HL-60 (cell line): Measurements from ENCODE around the gene PDE2A.

Experiments used
- DNase-seq, 2 experiments: peaks; one replicate each; pipeline ENCODE4 v3.0.0-alpha.2; 2010 to 2020; ENCODE audit warnings: low read depth in 1 of 2, low spot score in 1 of 2
- H3K27ac ChIP-seq: fragments of 250-450 bp; sonication (Bioruptor Pico); replicated peaks from 2 replicates; pipeline ENCODE4 v1.5.1; 2020; ENCODE audit warnings: mild to moderate bottlenecking, moderate library complexity
- H3K27me3 ChIP-seq: fragments of 250-450 bp; sonication (Bioruptor Pico); 2 replicates; pipeline ENCODE4 v1.5.1; 2021; ENCODE audit warnings: mild to moderate bottlenecking, moderate library complexity; ENCODE audit not compliant: insufficient read depth, poor library complexity, severe bottlenecking
- H3K4me3 ChIP-seq: replicated peaks from 2 replicates; pipeline ENCODE4 v1.5.1; 2011; ENCODE audit warnings: mild to moderate bottlenecking, control low read depth, low read length; ENCODE audit not compliant: insufficient read depth
- GABPA ChIP-seq: IDR thresholded peaks from 2 replicates; pipeline ENCODE4 v1.6.1; 2012; ENCODE audit warnings: low read depth
- POLR2AphosphoS5 ChIP-seq: IDR thresholded peaks from 2 replicates; pipeline ENCODE4 v1.6.1; 2012; ENCODE audit warnings: low read depth
- SPI1 ChIP-seq: IDR thresholded peaks from 2 replicates; pipeline ENCODE4 v1.6.1; 2012; ENCODE audit warnings: low read depth, mild to moderate bottlenecking, borderline replicate concordance
- TF ChIP-seq, protein P1 (sequence below): IDR thresholded peaks from one replicate; pipeline ENCODE4 v1.5.1; 2011; ENCODE audit warnings: low read length, control low read depth, inconsistent platforms; ENCODE audit not compliant: insufficient read depth
- TF ChIP-seq, protein P2 (sequence below): IDR thresholded peaks from 2 replicates; pipeline ENCODE4 v1.6.1; 2012; ENCODE audit warnings: low read depth; ENCODE audit not compliant: insufficient replicate concordance

Gene PDE2A

DNA sequence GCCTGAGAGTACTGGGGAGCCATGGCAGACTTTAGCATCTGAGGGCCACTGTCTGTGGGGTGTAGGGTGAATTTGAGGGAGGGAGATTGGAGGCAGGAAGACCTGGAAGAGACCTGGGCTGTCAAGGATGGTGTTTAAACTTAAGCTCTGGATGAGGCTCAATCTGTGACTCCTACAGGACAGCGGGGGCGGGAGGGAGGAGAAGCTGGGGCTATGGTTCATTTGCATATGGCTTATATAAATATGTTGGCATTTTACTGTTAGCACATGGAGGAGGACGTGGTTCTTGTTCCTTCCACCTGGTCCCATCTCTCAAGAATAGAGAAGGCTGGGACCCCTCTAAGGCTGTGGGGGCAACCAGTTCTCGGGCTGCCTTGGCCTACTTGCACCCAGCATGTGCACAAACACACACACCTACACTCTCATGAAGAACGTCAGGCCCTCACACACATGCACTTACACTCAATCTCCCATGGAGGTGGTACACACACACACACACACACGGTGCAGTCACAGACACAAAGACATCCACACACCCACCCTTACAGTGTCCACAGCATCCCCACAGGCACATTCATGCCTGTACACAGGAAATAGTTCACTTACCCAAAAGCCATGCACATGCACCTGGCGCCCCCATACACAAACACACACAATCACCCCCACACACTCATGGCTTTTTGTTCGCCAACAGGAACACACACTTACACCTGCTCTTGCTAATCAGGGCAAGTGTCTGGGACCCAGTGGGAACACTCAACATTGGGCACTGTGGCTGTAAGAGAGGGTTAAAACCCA is 81.3 kb downstream of the PDE2A start:
- Histone ChIP-seq H3K27me3 (peaks cover 66% of the 10 kb centered on the region), H3K4me3 (no peak overlapping the region), H3K27ac (no peak overlapping the region)
- TF ChIP-seq, protein P1, sequence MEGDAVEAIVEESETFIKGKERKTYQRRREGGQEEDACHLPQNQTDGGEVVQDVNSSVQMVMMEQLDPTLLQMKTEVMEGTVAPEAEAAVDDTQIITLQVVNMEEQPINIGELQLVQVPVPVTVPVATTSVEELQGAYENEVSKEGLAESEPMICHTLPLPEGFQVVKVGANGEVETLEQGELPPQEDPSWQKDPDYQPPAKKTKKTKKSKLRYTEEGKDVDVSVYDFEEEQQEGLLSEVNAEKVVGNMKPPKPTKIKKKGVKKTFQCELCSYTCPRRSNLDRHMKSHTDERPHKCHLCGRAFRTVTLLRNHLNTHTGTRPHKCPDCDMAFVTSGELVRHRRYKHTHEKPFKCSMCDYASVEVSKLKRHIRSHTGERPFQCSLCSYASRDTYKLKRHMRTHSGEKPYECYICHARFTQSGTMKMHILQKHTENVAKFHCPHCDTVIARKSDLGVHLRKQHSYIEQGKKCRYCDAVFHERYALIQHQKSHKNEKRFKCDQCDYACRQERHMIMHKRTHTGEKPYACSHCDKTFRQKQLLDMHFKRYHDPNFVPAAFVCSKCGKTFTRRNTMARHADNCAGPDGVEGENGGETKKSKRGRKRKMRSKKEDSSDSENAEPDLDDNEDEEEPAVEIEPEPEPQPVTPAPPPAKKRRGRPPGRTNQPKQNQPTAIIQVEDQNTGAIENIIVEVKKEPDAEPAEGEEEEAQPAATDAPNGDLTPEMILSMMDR = no peak
- no peak for DNase-seq

DNA sequence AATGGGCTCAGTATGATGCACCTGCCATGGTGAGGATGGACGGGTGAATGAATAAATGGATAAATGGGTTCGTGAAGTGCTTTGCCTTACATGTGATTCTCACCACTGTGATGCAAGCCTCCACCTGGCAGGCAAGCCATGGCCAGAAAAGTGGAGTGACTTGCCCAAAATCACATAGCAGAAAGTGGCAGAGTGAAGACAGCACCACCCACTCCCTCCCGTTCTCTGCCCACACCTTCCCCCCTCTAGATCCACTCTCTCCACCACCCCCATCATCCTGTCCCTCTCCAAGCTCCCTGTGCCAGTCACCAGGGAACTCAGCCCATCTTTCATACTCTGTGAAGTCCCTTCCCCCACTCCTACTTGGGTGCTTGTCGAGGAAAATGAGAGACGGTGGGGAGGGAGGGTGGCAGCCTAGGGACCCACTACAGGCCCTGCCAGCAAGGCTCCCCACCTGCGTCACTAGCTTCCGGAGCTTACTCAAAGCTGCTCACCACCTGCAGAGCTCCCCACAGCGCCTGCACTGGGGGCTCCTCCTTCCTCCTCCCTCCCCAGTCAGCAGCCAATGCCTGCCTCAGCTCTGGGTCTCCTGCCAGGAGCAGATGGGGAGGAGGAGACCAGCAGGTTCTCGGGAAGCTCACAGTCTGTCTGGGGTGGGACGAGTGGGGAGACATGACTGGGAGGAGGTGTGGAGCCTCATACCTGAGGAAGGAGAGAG is 82.3 kb downstream of the PDE2A start:
- TF ChIP-seq POLR2AphosphoS5 (no peak), GABPA (no peak), SPI1 (no peak)
- TF ChIP-seq, protein P1 = no peak
- TF ChIP-seq, protein P2, sequence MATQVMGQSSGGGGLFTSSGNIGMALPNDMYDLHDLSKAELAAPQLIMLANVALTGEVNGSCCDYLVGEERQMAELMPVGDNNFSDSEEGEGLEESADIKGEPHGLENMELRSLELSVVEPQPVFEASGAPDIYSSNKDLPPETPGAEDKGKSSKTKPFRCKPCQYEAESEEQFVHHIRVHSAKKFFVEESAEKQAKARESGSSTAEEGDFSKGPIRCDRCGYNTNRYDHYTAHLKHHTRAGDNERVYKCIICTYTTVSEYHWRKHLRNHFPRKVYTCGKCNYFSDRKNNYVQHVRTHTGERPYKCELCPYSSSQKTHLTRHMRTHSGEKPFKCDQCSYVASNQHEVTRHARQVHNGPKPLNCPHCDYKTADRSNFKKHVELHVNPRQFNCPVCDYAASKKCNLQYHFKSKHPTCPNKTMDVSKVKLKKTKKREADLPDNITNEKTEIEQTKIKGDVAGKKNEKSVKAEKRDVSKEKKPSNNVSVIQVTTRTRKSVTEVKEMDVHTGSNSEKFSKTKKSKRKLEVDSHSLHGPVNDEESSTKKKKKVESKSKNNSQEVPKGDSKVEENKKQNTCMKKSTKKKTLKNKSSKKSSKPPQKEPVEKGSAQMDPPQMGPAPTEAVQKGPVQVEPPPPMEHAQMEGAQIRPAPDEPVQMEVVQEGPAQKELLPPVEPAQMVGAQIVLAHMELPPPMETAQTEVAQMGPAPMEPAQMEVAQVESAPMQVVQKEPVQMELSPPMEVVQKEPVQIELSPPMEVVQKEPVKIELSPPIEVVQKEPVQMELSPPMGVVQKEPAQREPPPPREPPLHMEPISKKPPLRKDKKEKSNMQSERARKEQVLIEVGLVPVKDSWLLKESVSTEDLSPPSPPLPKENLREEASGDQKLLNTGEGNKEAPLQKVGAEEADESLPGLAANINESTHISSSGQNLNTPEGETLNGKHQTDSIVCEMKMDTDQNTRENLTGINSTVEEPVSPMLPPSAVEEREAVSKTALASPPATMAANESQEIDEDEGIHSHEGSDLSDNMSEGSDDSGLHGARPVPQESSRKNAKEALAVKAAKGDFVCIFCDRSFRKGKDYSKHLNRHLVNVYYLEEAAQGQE = no peak

DNA sequence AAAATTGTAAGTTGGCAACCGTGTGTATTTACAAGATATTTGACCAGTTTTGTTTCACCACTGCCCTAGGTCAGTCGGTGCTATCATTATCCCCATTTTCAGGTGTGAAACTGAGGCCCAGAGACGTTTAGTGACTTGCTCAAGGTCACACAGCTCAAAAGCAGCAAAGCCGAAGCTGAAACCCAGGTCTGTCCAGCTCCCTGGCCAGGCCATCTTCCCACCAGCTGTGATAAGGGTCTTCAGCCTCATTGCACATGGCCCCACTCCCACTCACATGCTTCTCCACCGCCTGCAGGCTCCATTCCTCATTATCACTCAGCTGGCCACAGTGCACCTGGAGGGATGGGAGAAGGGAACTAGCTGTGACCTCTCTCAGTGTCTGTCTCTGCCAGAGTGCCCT is 83.2 kb downstream of the PDE2A start:
- no peak overlapping the region for H3K4me3 ChIP-seq

More for the DNA sequence above, 82.3 kb downstream of the PDE2A start:
- Histone ChIP-seq H3K27me3 (peaks cover 59% of the 10 kb centered on the region), H3K27ac (no peak overlapping the region), H3K4me3 (no peak overlapping the region)
- no peak for DNase-seq

More for the DNA sequence above, 83.2 kb downstream of the PDE2A start:
- no peak overlapping the region for H3K27ac ChIP-seq
- DNase-seq = no peak
- H3K27me3 ChIP-seq = peaks cover 54% of the 10 kb centered on the region
- TF ChIP-seq, protein P2 = no peak
- TF ChIP-seq, protein P1 = no peak
- no peak for TF ChIP-seq POLR2AphosphoS5
